Measurements from ENCODE around the gene ARHGAP9. TPM values are rescaled to one million over a fixed set of nuclear protein-coding genes. Genes with fewer than 3 reads are reported as not detected.

Gene ARHGAP9
- total and polyA plus RNA-seq, 2 experiments from 2014 or later = 0.11 to 0.61 TPM

GRCh38 chr12:57454213-57454565 is 25.5 kb downstream of the ARHGAP9 start:
- Histone ChIP-seq H3F3A (ENCODE audit: insufficient read depth) (peaks cover 11% of the 10 kb centered on the region; the same call in 1 of the 2 replicates), H2AFZ (no peak overlapping the region), H3K27ac (peak overlapping the region; percentile 60; the same call in 1 of the 2 replicates), H3K9ac (0 out of 2 replicates have a peak overlapping the region, but pooled peaks have one; percentile 65), H3K79me2 (ENCODE audit: insufficient read depth) (no peaks in the 10 kb centered on the region), H3K36me3 (ENCODE audit: low read depth) (no peaks in the 10 kb centered on the region), H3K4me3 (no peak overlapping the region), H3K27me3 (replicated peaks; ENCODE audit: insufficient read depth) (no peaks in the 10 kb centered on the region), H3K9me2 (ENCODE audit: insufficient read depth) (no peaks in the 10 kb centered on the region), H3K4me2 (ENCODE audit: unreplicated experiment) (no peak overlapping the region), H4K20me1 (ENCODE audit: insufficient read depth) (no peaks in the 10 kb centered on the region), H3K9me3 (ENCODE audit: low read depth) (no peaks in the 10 kb centered on the region), H3K4me1 (ENCODE audit: insufficient read depth) (peaks cover 43% of the 10 kb centered on the region)
- WGBS, 2 experiments (ENCODE audit: low coverage in 1 of 2, low lambda C conversion rate in 2 of 2, missing lambda C conversion rate in 2 of 2) = 97 to 100% methylated on average over 2 of the region's 2 CpGs
- TF ChIP-seq EZH2 (IDR thresholded peaks at IDR 0.05; ENCODE audit: insufficient read depth, poor library complexity, severe bottlenecking) (no peak), EZH2phosphoT487 (IDR thresholded peaks at IDR 0.05; ENCODE audit: insufficient read depth, low read depth) (no peak)
- no peak for DNase-seq
- in situ Hi-C loops (cut with MboI) = no loop called here

DNA sequence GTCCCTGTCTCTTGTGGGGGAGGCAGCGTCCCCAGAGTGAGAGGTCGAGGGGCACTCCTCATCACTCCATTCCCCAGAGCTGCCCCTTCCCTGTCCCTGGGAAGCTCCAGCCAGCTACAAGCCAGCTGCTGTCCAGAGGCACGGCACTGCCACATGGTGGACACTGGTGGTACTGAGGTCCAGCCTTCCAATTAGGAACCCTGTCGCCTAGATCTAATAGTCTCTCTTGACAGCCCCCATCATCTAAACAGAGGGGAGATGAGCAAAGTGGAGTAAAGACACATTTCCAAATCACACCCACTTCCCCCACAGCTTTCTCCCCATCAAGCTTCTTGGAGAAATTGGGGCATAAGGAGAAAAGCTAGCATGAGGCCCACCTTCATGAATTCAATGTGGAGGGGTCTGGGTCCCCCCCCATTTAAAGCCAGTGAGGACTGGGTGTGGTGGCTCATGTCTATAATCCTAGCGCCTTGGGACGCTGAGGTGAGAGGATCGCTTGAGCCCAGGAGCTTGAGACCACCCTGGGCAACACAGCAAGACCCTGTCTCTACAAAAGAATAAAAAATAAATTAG is 26.6 kb downstream of the ARHGAP9 start:
- TF ChIP-seq EZH2phosphoT487 (IDR thresholded peaks at IDR 0.05; ENCODE audit: insufficient read depth, low read depth) (no peak), EZH2 (IDR thresholded peaks at IDR 0.05; ENCODE audit: insufficient read depth, poor library complexity, severe bottlenecking) (no peak)
- no peaks in the 10 kb centered on the region for H3K9me3 ChIP-seq (ENCODE audit: low read depth)
- H3K27ac ChIP-seq = peak overlapping the region; percentile 90
- DNase-seq = peak; percentile 89
- H3K9ac ChIP-seq = peak overlapping the region; percentile 74
- peaks cover 11% of the 10 kb centered on the region; the same call in 1 of the 2 replicates for H3F3A ChIP-seq (ENCODE audit: insufficient read depth)
- peak overlapping the region; percentile 39 for H3K4me2 ChIP-seq (ENCODE audit: unreplicated experiment)
- peaks cover 34% of the 10 kb centered on the region for H3K4me1 ChIP-seq (ENCODE audit: insufficient read depth)
- no peaks in the 10 kb centered on the region for H3K79me2 ChIP-seq (ENCODE audit: insufficient read depth)
- no peaks in the 10 kb centered on the region for H4K20me1 ChIP-seq (ENCODE audit: insufficient read depth)
- H2AFZ ChIP-seq = peak overlapping the region; percentile 40
- H3K27me3 ChIP-seq (replicated peaks; ENCODE audit: insufficient read depth) = no peaks in the 10 kb centered on the region
- no peaks in the 10 kb centered on the region for H3K9me2 ChIP-seq (ENCODE audit: insufficient read depth)
- in situ Hi-C loops (cut with MboI) = no loop called here
- no peaks in the 10 kb centered on the region for H3K36me3 ChIP-seq (ENCODE audit: low read depth)
- H3K4me3 ChIP-seq = no peak overlapping the region
- 23% methylated on average over 7 of the region's 7 CpGs for WGBS, 2 experiments (ENCODE audit: low coverage in 1 of 2, low lambda C conversion rate in 2 of 2, missing lambda C conversion rate in 2 of 2)

GRCh38 chr12:57452181-57452936 is 27.3 kb downstream of the ARHGAP9 start:
- peaks cover 11% of the 10 kb centered on the region; the same call in 1 of the 2 replicates for H3F3A ChIP-seq (ENCODE audit: insufficient read depth)
- DNase-seq = peak; percentile 93
- no peak overlapping the region for H3K4me3 ChIP-seq
- peak overlapping the region; percentile 40 for H2AFZ ChIP-seq
- no peaks in the 10 kb centered on the region for H3K9me2 ChIP-seq (ENCODE audit: insufficient read depth)
- no peaks in the 10 kb centered on the region for H3K36me3 ChIP-seq (ENCODE audit: low read depth)
- no peaks in the 10 kb centered on the region for H4K20me1 ChIP-seq (ENCODE audit: insufficient read depth)
- no peaks in the 10 kb centered on the region for H3K79me2 ChIP-seq (ENCODE audit: insufficient read depth)
- 3 to 11% methylated on average over 8 to 9 of the region's 9 CpGs for WGBS, 2 experiments (ENCODE audit: low coverage in 1 of 2, low lambda C conversion rate in 2 of 2, missing lambda C conversion rate in 2 of 2)
- H3K4me2 ChIP-seq (ENCODE audit: unreplicated experiment) = peak overlapping the region; percentile 39
- TF ChIP-seq EZH2 (IDR thresholded peaks at IDR 0.05; ENCODE audit: insufficient read depth, poor library complexity, severe bottlenecking) (no peak), EZH2phosphoT487 (IDR thresholded peaks at IDR 0.05; ENCODE audit: insufficient read depth, low read depth) (no peak)
- no peaks in the 10 kb centered on the region for H3K9me3 ChIP-seq (ENCODE audit: low read depth)
- H3K9ac ChIP-seq = peak overlapping the region; percentile 74
- peaks cover 30% of the 10 kb centered on the region for H3K4me1 ChIP-seq (ENCODE audit: insufficient read depth)
- H3K27me3 ChIP-seq (replicated peaks; ENCODE audit: insufficient read depth) = no peaks in the 10 kb centered on the region
- H3K27ac ChIP-seq = peak overlapping the region; percentile 90
- in situ Hi-C loops (cut with MboI) = no loop called here

GRCh38 chr12:57451233-57451778 is 28.4 kb downstream of the ARHGAP9 start:
- peak overlapping the region; percentile 90 for H3K27ac ChIP-seq
- no peaks in the 10 kb centered on the region for H3K79me2 ChIP-seq (ENCODE audit: insufficient read depth)
- no peaks in the 10 kb centered on the region for H4K20me1 ChIP-seq (ENCODE audit: insufficient read depth)
- 52 to 57% methylated on average over 6 of the region's 6 CpGs for WGBS, 2 experiments (ENCODE audit: low coverage in 1 of 2, low lambda C conversion rate in 2 of 2, missing lambda C conversion rate in 2 of 2)
- peak overlapping the region; percentile 36; the same call in 1 of the 2 replicates for H2AFZ ChIP-seq
- peak overlapping the region; percentile 39 for H3K4me2 ChIP-seq (ENCODE audit: unreplicated experiment)
- no peak for TF ChIP-seq EZH2phosphoT487 (IDR thresholded peaks at IDR 0.05; ENCODE audit: insufficient read depth, low read depth)
- no peak for TF ChIP-seq EZH2 (IDR thresholded peaks at IDR 0.05; ENCODE audit: insufficient read depth, poor library complexity, severe bottlenecking)
- no peaks in the 10 kb centered on the region for H3K36me3 ChIP-seq (ENCODE audit: low read depth)
- H3K9me3 ChIP-seq (ENCODE audit: low read depth) = no peaks in the 10 kb centered on the region
- H3K4me1 ChIP-seq (ENCODE audit: insufficient read depth) = peaks cover 30% of the 10 kb centered on the region
- peaks cover 11% of the 10 kb centered on the region; the same call in 1 of the 2 replicates for H3F3A ChIP-seq (ENCODE audit: insufficient read depth)
- DNase-seq = peak; percentile 74
- H3K9ac ChIP-seq = peak overlapping the region; percentile 32
- H3K27me3 ChIP-seq (replicated peaks; ENCODE audit: insufficient read depth) = no peaks in the 10 kb centered on the region
- H3K9me2 ChIP-seq (ENCODE audit: insufficient read depth) = no peaks in the 10 kb centered on the region
- in situ Hi-C loops (cut with MboI) = no loop called here
- no peak overlapping the region for H3K4me3 ChIP-seq

Data from GM23248 (cell line).